H9 (cell line): ENCODE data around the gene TMEM253. TPM values are rescaled to one million over a fixed set of nuclear protein-coding genes. Genes with fewer than 3 reads are reported as not detected.

ENCODE experiments used
- DNase-seq: peaks from one replicate; pipeline ENCODE4 v3.0.0-alpha.2; 2017
- H2AFZ ChIP-seq: one replicate; pipeline ENCODE4 v1.6.1; 2013; ENCODE audit warnings: mild to moderate bottlenecking, low read length, control low read depth, moderate library complexity
- H2AK5ac ChIP-seq: 2 replicates; pipeline ENCODE4 v1.6.1; 2013; ENCODE audit warnings: low read length, control low read depth, mixed read lengths; ENCODE audit not compliant: insufficient read length
- H2BK120ac ChIP-seq: one replicate; pipeline ENCODE4 v1.6.1; 2013; ENCODE audit warnings: low read depth, mild to moderate bottlenecking, low read length, control low read depth, inconsistent platforms; ENCODE audit not compliant: poor library complexity, severe bottlenecking
- H2BK12ac ChIP-seq: 2 replicates; pipeline ENCODE4 v1.6.1; 2013; ENCODE audit warnings: low read length, control low read depth, mixed read lengths, low read depth; ENCODE audit not compliant: insufficient read length
- H2BK15ac ChIP-seq: 2 replicates; pipeline ENCODE4 v1.6.1; 2013; ENCODE audit warnings: low read depth, low read length, control low read depth
- H2BK20ac ChIP-seq: one replicate; pipeline ENCODE4 v1.6.1; 2013; ENCODE audit warnings: low read depth, mild to moderate bottlenecking, low read length, control low read depth, inconsistent platforms; ENCODE audit not compliant: poor library complexity, severe bottlenecking
- H2BK5ac ChIP-seq: 2 replicates; pipeline ENCODE4 v1.6.1; 2013; ENCODE audit warnings: low read length, control low read depth, mixed read lengths; ENCODE audit not compliant: insufficient read length
- H3K14ac ChIP-seq: 2 replicates; pipeline ENCODE4 v1.6.1; 2013; ENCODE audit warnings: low read length, control low read depth; ENCODE audit not compliant: insufficient read depth
- H3K18ac ChIP-seq: 2 replicates; pipeline ENCODE4 v1.6.1; 2013; ENCODE audit warnings: low read depth, mild to moderate bottlenecking, mixed read lengths, low read length, control low read depth; ENCODE audit not compliant: insufficient read length
- H3K23ac ChIP-seq: 2 replicates; pipeline ENCODE4 v1.6.1; 2013; ENCODE audit warnings: low read length, control low read depth, mixed read lengths, low read depth; ENCODE audit not compliant: insufficient read length
- H3K23me2 ChIP-seq: 2 replicates; pipeline ENCODE4 v1.6.1; 2013; ENCODE audit warnings: low read depth, mild to moderate bottlenecking, mixed read lengths, low read length, control low read depth; ENCODE audit not compliant: insufficient read length, poor library complexity, severe bottlenecking
- H3K27ac ChIP-seq: 2 replicates; pipeline ENCODE4 v1.5.1; 2013; ENCODE audit warnings: low read length, control low read depth, mixed read lengths, low read depth; ENCODE audit not compliant: insufficient read length
- H3K27me3 ChIP-seq: 2 replicates; pipeline ENCODE4 v1.6.1; 2013; ENCODE audit warnings: low read length, control low read depth, inconsistent platforms; ENCODE audit not compliant: insufficient read depth
- H3K4ac ChIP-seq: 2 replicates; pipeline ENCODE4 v1.6.1; 2013; ENCODE audit warnings: low read depth, mild to moderate bottlenecking, control low read depth, inconsistent platforms, low read length, moderate library complexity
- H3K4me1 ChIP-seq: 2 replicates; pipeline ENCODE4 v1.6.1; 2013; ENCODE audit warnings: low read length, control low read depth, inconsistent platforms; ENCODE audit not compliant: insufficient read depth
- H3K4me2 ChIP-seq: 2 replicates; pipeline ENCODE4 v1.6.1; 2013; ENCODE audit warnings: low read length, control low read depth, mixed read lengths; ENCODE audit not compliant: insufficient read length, insufficient read depth
- H3K56ac ChIP-seq: 2 replicates; pipeline ENCODE4 v1.6.1; 2013; ENCODE audit warnings: low read depth, mild to moderate bottlenecking, mixed read lengths, low read length, control low read depth; ENCODE audit not compliant: insufficient read length
- H3K79me1 ChIP-seq: 2 replicates; pipeline ENCODE4 v1.6.1; 2013; ENCODE audit warnings: low read depth, mild to moderate bottlenecking, moderate library complexity, low read length, control low read depth, inconsistent platforms; ENCODE audit not compliant: insufficient read depth, poor library complexity, severe bottlenecking
- H3K79me2 ChIP-seq: 2 replicates; pipeline ENCODE4 v1.6.1; 2013; ENCODE audit warnings: low read length, control low read depth, inconsistent platforms; ENCODE audit not compliant: insufficient read depth
- H3K9ac ChIP-seq: 2 replicates; pipeline ENCODE4 v1.6.1; 2013; ENCODE audit warnings: low read length, control low read depth, mixed read lengths; ENCODE audit not compliant: insufficient read length; ENCODE audit errors: extremely low read depth
- H3K9me3 ChIP-seq: one replicate; pipeline ENCODE4 v1.6.1; 2013; ENCODE audit warnings: low read depth, low read length, inconsistent platforms; ENCODE audit not compliant: control insufficient read depth
- H3T11ph ChIP-seq: one replicate; pipeline ENCODE4 v1.6.1; 2013; ENCODE audit warnings: mild to moderate bottlenecking, low read length, control low read depth, inconsistent platforms
- H4K20me1 ChIP-seq: one replicate; pipeline ENCODE4 v1.6.1; 2013; ENCODE audit not compliant: control insufficient read depth, insufficient read length, insufficient read depth
- H4K5ac ChIP-seq: 2 replicates; pipeline ENCODE4 v1.6.1; 2013; ENCODE audit warnings: low read depth, mild to moderate bottlenecking, mixed read lengths, low read length, control low read depth; ENCODE audit not compliant: insufficient read length
- H4K8ac ChIP-seq: replicated peaks from 2 replicates; pipeline ENCODE4 v1.6.1; 2013; ENCODE audit warnings: low read length, control low read depth, mixed read lengths, low read depth; ENCODE audit not compliant: insufficient read length
- H4K91ac ChIP-seq: 2 replicates; pipeline ENCODE4 v1.6.1; 2013; ENCODE audit warnings: low read depth, mild to moderate bottlenecking, moderate library complexity, mixed read lengths, low read length, control low read depth; ENCODE audit not compliant: insufficient read length
- H3K27ac Mint-ChIP-seq, 3 experiments: 2 replicates in 2 of 3; 3 replicates in 1 of 3; pipeline ENCODE4 v1.8.0; 2020 to 2021; ENCODE audit warnings: mixed read lengths in 3 of 3, mild to moderate bottlenecking in 1 of 3, moderate library complexity in 1 of 3
- H3K27me3 Mint-ChIP-seq: 2 replicates; pipeline ENCODE4 v1.8.0; 2021; ENCODE audit warnings: low read depth, mild to moderate bottlenecking, moderate library complexity, mixed read lengths
- H3K36me3 Mint-ChIP-seq, 3 experiments: 2 replicates in 2 of 3; 3 replicates in 1 of 3; pipeline ENCODE4 v1.8.0; 2020 to 2021; ENCODE audit warnings: low read depth in 3 of 3, mixed read lengths in 3 of 3; ENCODE audit not compliant: insufficient read depth in 1 of 3
- H3K4me1 Mint-ChIP-seq, 2 experiments: 2 replicates each; pipeline ENCODE4 v1.8.0; 2020; ENCODE audit warnings: mixed read lengths in 2 of 2
- H3K4me3 Mint-ChIP-seq, 2 experiments: 2 replicates in 1 of 2; 3 replicates in 1 of 2; pipeline ENCODE4 v1.8.0; 2020 to 2021; ENCODE audit warnings: mild to moderate bottlenecking in 2 of 2, mixed read lengths in 2 of 2, moderate library complexity in 1 of 2
- H3K9me3 Mint-ChIP-seq, 2 experiments: 2 replicates in 1 of 2; 3 replicates in 1 of 2; pipeline ENCODE4 v1.8.0; 2020; ENCODE audit warnings: mild to moderate bottlenecking in 2 of 2, mixed read lengths in 2 of 2, moderate library complexity in 1 of 2
- CTCF ChIP-seq: fragments of 200-600 bp; sonication (generic); conservative IDR thresholded peaks from 3 replicates; pipeline ENCODE4 v1.8.0; 2021; ENCODE audit warnings: antibody characterized with exemption, mild to moderate bottlenecking
- WGBS: extraction: QIAGEN DNeasy Blood & Tissue Kit; methylation state at CpG from one replicate; pipeline ENCODE4 v1.1.7; 2013; ENCODE audit warnings: missing lambda C conversion rate, low lambda C conversion rate, mixed read lengths; ENCODE audit not compliant: insufficient read length; ENCODE audit errors: extremely low coverage; 5-methylcytosine and 5-hydroxymethylcytosine counted together
- total RNA-seq: library from RNA; stranded (reverse); gene quantifications from 2 replicates; pipeline ENCODE4 v1.2.1, GENCODE V29; 2021

Gene TMEM253
- total RNA-seq, 1 experiment from 2014 or later = 2.2 TPM

DNA sequence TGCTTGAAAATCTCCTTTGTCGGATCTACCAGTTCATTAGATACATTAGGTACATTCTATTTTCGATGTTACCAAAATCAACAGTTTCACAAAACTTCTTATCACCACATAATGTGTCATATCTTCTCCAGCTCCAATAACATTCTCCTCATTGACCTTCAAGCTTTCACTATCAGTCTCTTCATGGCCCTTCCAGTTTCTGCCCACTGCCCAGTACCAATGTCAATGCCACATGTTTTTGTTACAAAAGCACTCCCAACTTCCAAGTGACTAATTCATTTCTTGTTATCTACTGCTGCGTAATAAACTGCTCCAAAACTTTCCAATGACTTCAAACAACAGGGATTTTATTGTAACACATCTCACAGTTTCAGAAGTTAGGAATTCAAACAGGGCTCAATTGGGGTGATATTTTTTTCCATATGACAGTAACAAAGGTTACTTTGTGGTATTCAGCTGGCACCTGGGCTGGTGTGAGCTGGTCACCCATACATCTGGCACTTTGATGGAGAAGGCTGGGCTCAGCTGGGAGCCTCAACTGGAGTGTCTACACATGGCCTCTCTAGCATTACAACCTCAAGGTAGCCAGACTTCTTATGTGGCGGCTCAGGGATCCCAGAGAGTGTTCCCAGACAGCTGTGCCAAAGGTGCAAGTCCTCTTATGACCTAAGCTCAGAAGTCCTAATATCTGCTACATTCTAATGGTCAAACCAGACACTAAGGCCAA is 48.9 kb downstream of the TMEM253 start:
- Histone ChIP-seq H3K79me1 (no peaks in the 10 kb centered on the region), H3K79me2 (no peaks in the 10 kb centered on the region), H2BK12ac (no peak overlapping the region), H4K91ac (no peak overlapping the region), H3K27me3 (no peaks in the 10 kb centered on the region), H4K20me1 (no peaks in the 10 kb centered on the region), H3K9ac (no peak overlapping the region), H4K5ac (no peak overlapping the region), H2BK20ac (no peak overlapping the region), H2AK5ac (no peak overlapping the region), H3K23me2 (no peaks in the 10 kb centered on the region), H3K23ac (no peak overlapping the region), H3K14ac (no peak overlapping the region), H3K4me2 (no peak overlapping the region), H4K8ac (no peak overlapping the region), H3K4me1 (no peaks in the 10 kb centered on the region), H2BK15ac (no peak overlapping the region), H3K4ac (no peak overlapping the region), H3T11ph (no peak overlapping the region), H2BK5ac (no peak overlapping the region), H3K56ac (no peak overlapping the region), H3K18ac (no peak overlapping the region), H3K9me3 (no peaks in the 10 kb centered on the region), H2BK120ac (no peak overlapping the region), H2AFZ (no peak overlapping the region), H3K27ac (no peak overlapping the region)
- Mint-ChIP-seq H3K27me3 (peaks cover 15% of the 10 kb centered on the region), H3K4me1 (no peaks in the 10 kb centered on the region), H3K4me3 (no peak overlapping the region), H3K27ac (no peak overlapping the region), H3K36me3 (no peaks in the 10 kb centered on the region; a peak in 1 of 7 replicates), H3K9me3 (peaks cover 10 to 16% of the 10 kb centered on the region in 2 experiments; a peak in 4 of 5 replicates)
- DNase-seq = no peak
- no peak for TF ChIP-seq CTCF
- WGBS = no CpG with 5 or more reads among the region's 4 CpGs

Other genes with a start within 250 kb of the TMEM253 start
- gene RNASE3, start 209.7 kb upstream of the TMEM253 start, total RNA-seq = not detected in 2 replicates
- gene RNASE2, start 145.6 kb upstream of the TMEM253 start, total RNA-seq = not detected in 2 replicates
- gene METTL17, start 111.1 kb upstream of the TMEM253 start, total RNA-seq = 77.9 and 81.4 TPM in 2 replicates
- gene SLC39A2, start 101.8 kb upstream of the TMEM253 start, total RNA-seq = not detected in 2 replicates
- 18.1 and 20.6 TPM in 2 replicates for gene NDRG2, start 76.0 kb upstream of the TMEM253 start, total RNA-seq
- gene TPPP2, start 70.8 kb upstream of the TMEM253 start, total RNA-seq = not detected in 2 replicates
- gene RNASE13, start 66.3 kb upstream of the TMEM253 start, total RNA-seq = not detected in 2 replicates
- gene RNASE7, start 58.7 kb upstream of the TMEM253 start, total RNA-seq = not detected in 2 replicates
- gene RNASE8, start 43.2 kb upstream of the TMEM253 start, total RNA-seq = not detected in 2 replicates
- 71.1 and 71.4 TPM in 2 replicates for gene ARHGEF40, start 30.8 kb upstream of the TMEM253 start, total RNA-seq
- gene ZNF219, start 2.4 kb upstream of the TMEM253 start, total RNA-seq = 84.5 and 87.6 TPM in 2 replicates
- not detected in 2 replicates for gene OR5AU1, start 55.0 kb downstream of the TMEM253 start, total RNA-seq
- 1,044 and 1,062 TPM in 2 replicates for gene HNRNPC, start 168.4 kb downstream of the TMEM253 start, total RNA-seq
- 0.07 and 0.59 TPM in 2 replicates for gene RPGRIP1, start 179.0 kb downstream of the TMEM253 start, total RNA-seq